HepG2 (cell line): ENCODE results near the gene CCDC70. TPM values are rescaled to one million over a fixed set of nuclear protein-coding genes. Genes with fewer than 3 reads are reported as not detected.

Experiments
- ATAC-seq: fragments of 200-7000 bp; cut with Tn5 transposase; 3 replicates; pipeline ENCODE4 v1.9.1; 2020; ENCODE audit warnings: mild to moderate bottlenecking, moderate library complexity
- BruUV-seq: library from RNA; stranded (reverse); fragments of 400-500 nt; replicated peaks from 2 replicates; lab custom pipeline; 2021; lab: Mats Ljungman, UMichigan
- CTCF ChIA-PET: fragments of 300-600 bp; formaldehyde crosslinking; extraction: SDS; loops from one replicate; lab custom pipeline; 2021; ENCODE audit warnings: low total read pairs, inconsistent platforms, low intra/inter-chr PET ratio; lab: Yijun Ruan, JAX
- POLR2A ChIA-PET: fragments of 350-600 bp; sonication (Branson Sonifier 250); formaldehyde crosslinking; loops from one replicate; lab custom pipeline; 2020; ENCODE audit warnings: antibody characterized with exemption, inconsistent platforms; lab: Yijun Ruan, JAX
- DNase-seq: peaks from one replicate; pipeline ENCODE4 v3.0.0-alpha.2; 2015; ENCODE audit warnings: low spot score
- FAIRE-seq: peaks from 3 replicates; lab custom pipeline; 2011; peaks lifted over from hg19 to GRCh38; lab: Jason Lieb, UNC
- H2AFZ ChIP-seq: one replicate; pipeline ENCODE4 v1.6.1; 2011; ENCODE audit warnings: low read length, inconsistent platforms
- H3K27ac ChIP-seq: fragments of 300-600 bp; 3 replicates; pipeline ENCODE4 v1.8.0; 2011; ENCODE audit warnings: mixed run types, mild to moderate bottlenecking, mixed read lengths, low read length, inconsistent platforms; ENCODE audit not compliant: insufficient read depth; ENCODE audit errors: extremely low read length
- H3K27me3 ChIP-seq, 2 experiments: fragments of 200-600 bp in 1 of 2; 2 replicates in 1 of 2; 3 replicates in 1 of 2; pipeline versions ENCODE4 v1.6.0 to v1.8.0; 2011; ENCODE audit warnings: low read length in 2 of 2, mild to moderate bottlenecking in 2 of 2, moderate library complexity in 2 of 2, inconsistent platforms in 1 of 2; ENCODE audit not compliant: insufficient read depth in 2 of 2, control insufficient read depth in 1 of 2
- H3K36me3 ChIP-seq, 2 experiments: fragments of 200-600 bp in 1 of 2; replicated peaks in 1 of 2; 2 replicates in 1 of 2; 3 replicates in 1 of 2; pipeline versions ENCODE4 v1.5.1 to v1.8.0; 2011; ENCODE audit warnings: low read length in 2 of 2, inconsistent platforms in 1 of 2; ENCODE audit not compliant: insufficient read depth in 2 of 2, control insufficient read depth in 1 of 2
- H3K4me1 ChIP-seq: 2 replicates; pipeline ENCODE4 v1.5.1; 2012; ENCODE audit warnings: low read length, inconsistent platforms; ENCODE audit not compliant: insufficient read depth
- H3K4me2 ChIP-seq: 2 replicates; pipeline ENCODE4 v1.6.0; 2011; ENCODE audit warnings: low read depth, low read length, inconsistent platforms
- H3K4me3 ChIP-seq, 3 experiments: fragments of 200-600 bp in 1 of 3; sonication (generic), shearing (Covaris generic) in 1 of 3; replicated peaks in 1 of 3; 2 replicates each; pipeline ENCODE4 v1.5.1; 2011 to 2016; ENCODE audit warnings: low read length in 3 of 3, inconsistent platforms in 2 of 3, low read depth in 2 of 3, mild to moderate bottlenecking in 2 of 3, control low read depth in 1 of 3, mixed read lengths in 1 of 3; ENCODE audit not compliant: insufficient read depth in 1 of 3
- H3K79me2 ChIP-seq: one replicate; pipeline ENCODE4 v1.6.1; 2011; ENCODE audit warnings: low read length, inconsistent platforms; ENCODE audit not compliant: insufficient read depth
- H3K9ac ChIP-seq: 2 replicates; pipeline ENCODE4 v1.6.0; 2011; ENCODE audit warnings: mild to moderate bottlenecking, low read depth, low read length, inconsistent platforms; ENCODE audit not compliant: insufficient read depth
- H3K9me3 ChIP-seq: 2 replicates; pipeline ENCODE4 v1.5.1; 2012; ENCODE audit warnings: mild to moderate bottlenecking, low read length
- H4K20me1 ChIP-seq: 2 replicates; pipeline ENCODE4 v1.6.0; 2011; ENCODE audit warnings: inconsistent platforms, mild to moderate bottlenecking, low read length, moderate library complexity; ENCODE audit not compliant: insufficient read depth
- DRAP1 ChIP-seq: IDR thresholded peaks from 2 replicates; pipeline ENCODE4 v1.6.1; 2016; ENCODE audit warnings: missing genetic modification reagents, missing compliant biosample characterization
- HIVEP1 ChIP-seq: sonication (generic); formaldehyde crosslinking; IDR thresholded peaks from 2 replicates; pipeline ENCODE4 v1.4.0; 2020; ENCODE audit warnings: mild to moderate bottlenecking, missing genetic modification reagents
- IRF2 ChIP-seq: IDR thresholded peaks from 2 replicates; pipeline ENCODE4 v1.6.1; 2018; ENCODE audit warnings: missing genetic modification reagents, missing compliant biosample characterization
- PRDM10 ChIP-seq: sonication (generic); formaldehyde crosslinking; IDR thresholded peaks from 2 replicates; pipeline ENCODE4 v1.4.0; 2020; ENCODE audit warnings: low read depth, missing genetic modification reagents
- PRDM4 ChIP-seq: sonication (generic); formaldehyde crosslinking; IDR thresholded peaks from 2 replicates; pipeline ENCODE4 v1.9.0; 2021; ENCODE audit warnings: missing genetic modification reagents, borderline replicate concordance
- SOX5 ChIP-seq: IDR thresholded peaks from 2 replicates; pipeline ENCODE4 v1.6.1; 2016; ENCODE audit warnings: borderline replicate concordance
- THAP9 ChIP-seq: sonication (generic); formaldehyde crosslinking; IDR thresholded peaks from 2 replicates; pipeline ENCODE4; 2020; ENCODE audit warnings: missing genetic modification reagents, mild to moderate bottlenecking, borderline replicate concordance
- ZBTB37 ChIP-seq: sonication (generic); formaldehyde crosslinking; IDR thresholded peaks from 2 replicates; pipeline ENCODE4 v1.4.0; 2020; ENCODE audit warnings: mild to moderate bottlenecking, missing genetic modification reagents
- ZFP82 ChIP-seq: sonication (generic); formaldehyde crosslinking; IDR thresholded peaks from 2 replicates; pipeline ENCODE4 v1.5.1; 2020; ENCODE audit warnings: mild to moderate bottlenecking, missing genetic modification reagents, borderline replicate concordance
- ZNF615 ChIP-seq: sonication (generic); formaldehyde crosslinking; IDR thresholded peaks from 2 replicates; pipeline ENCODE4 v1.5.0; 2020; ENCODE audit warnings: mild to moderate bottlenecking, missing genetic modification reagents, borderline replicate concordance
- ZSCAN25 ChIP-seq: sonication (generic); formaldehyde crosslinking; IDR thresholded peaks from 2 replicates; pipeline ENCODE4 v1.8.0; 2022; ENCODE audit warnings: mild to moderate bottlenecking, missing genetic modification reagents
- WGBS: methylation state at CpG from one replicate; pipeline ENCODE4 v1.1.6; 2017; ENCODE audit warnings: low lambda C conversion rate; 5-methylcytosine and 5-hydroxymethylcytosine counted together
- in situ Hi-C: cut with HindIII; loops from 2 replicates; pipeline ENCODE4 v1.10.0; 2017; ENCODE audit warnings: low pct_unique_long_range_greater_than_20kb; ENCODE audit not compliant: extremely low pct_ligation_motif_present
- intact Hi-C: fragments of 100-400 bp; cut with micrococcal nuclease; formaldehyde crosslinking; loops from one replicate; pipeline ENCODE4 v1.10.0; 2022; ENCODE audit not compliant: unreplicated experiment
- polyA plus RNA-seq, 8 experiments: library from polyadenylated mRNA; depleted of rRNA in 3 of 8; stranded (reverse) in 7 of 8; unstranded in 1 of 8; fragments of >200 nt; fragmentation: Illumina TruSeq in 4 of 8; extraction: Trizol in 4 of 8; gene quantifications; 2 replicates each; pipeline versions ENCODE4 v1.2.1 to v1.2.3, GENCODE V29; 2011 to 2016; ENCODE audit warnings: low read depth in 4 of 8, missing spikeins in 1 of 8, mixed read lengths in 1 of 8; ENCODE audit not compliant: insufficient read depth in 1 of 8
- total RNA-seq, 5 experiments: library from RNA; depleted of rRNA; stranded (reverse); fragments of >200 nt; fragmentation: Illumina TruSeq; extraction: Trizol; gene quantifications; 2 replicates each; pipeline ENCODE4 v1.2.3, GENCODE V29; 2016; ENCODE audit warnings: low read depth in 1 of 5

CCDC70 gene
- total and polyA plus RNA-seq, 2 of the 13 experiments (the other 11 are each of a cell fraction or from before 2014, with no cell fraction given): 0.13 TPM; not detected in 1

GRCh38 chr13:51885651-51886050 lies 23.9 kb downstream of the CCDC70 start:
- no TSS peak for BruUV-seq
- FAIRE-seq (no peak), DNase-seq (no peak), ATAC-seq (no peak)
- H3K4me2 ChIP-seq: no peak overlapping the region
- H3K9ac ChIP-seq: no peak overlapping the region
- ChIA-PET CTCF (no interaction called here), POLR2A (no interaction called here)
- 0 out of 5 replicates have a peak, but pooled peaks cover 0 to 3% of the 10 kb centered on the region in 2 experiments for H3K36me3 ChIP-seq
- H2AFZ ChIP-seq: no peak overlapping the region
- no peaks in the 10 kb centered on the region for H3K9me3 ChIP-seq
- no peak overlapping the region for H3K27ac ChIP-seq
- in situ Hi-C loops (no loop called here), intact Hi-C loops (no loop called here)
- H3K79me2 ChIP-seq: no peaks in the 10 kb centered on the region
- WGBS: 98% methylated on average over 2 of the region's 2 CpGs
- TF ChIP-seq ZSCAN25 (CRISPR knock-in tag) (no peak), HIVEP1 (CRISPR knock-in tag) (no peak), PRDM4 (CRISPR knock-in tag) (no peak), DRAP1 (CRISPR knock-in tag) (no peak), ZBTB37 (CRISPR knock-in tag) (no peak), ZNF615 (CRISPR knock-in tag) (no peak), PRDM10 (no peak), IRF2 (CRISPR knock-in tag) (no peak), ZFP82 (CRISPR knock-in tag) (no peak), THAP9 (no peak), SOX5 (CRISPR knock-in tag) (no peak)
- no peak overlapping the region for H3K4me3 ChIP-seq
- H3K27me3 ChIP-seq: no peaks in the 10 kb centered on the region
- no peaks in the 10 kb centered on the region for H3K4me1 ChIP-seq
- H4K20me1 ChIP-seq: no peaks in the 10 kb centered on the region
